ENCODE measurements around the gene SLC8A3.

SLC8A3 gene

DNA sequence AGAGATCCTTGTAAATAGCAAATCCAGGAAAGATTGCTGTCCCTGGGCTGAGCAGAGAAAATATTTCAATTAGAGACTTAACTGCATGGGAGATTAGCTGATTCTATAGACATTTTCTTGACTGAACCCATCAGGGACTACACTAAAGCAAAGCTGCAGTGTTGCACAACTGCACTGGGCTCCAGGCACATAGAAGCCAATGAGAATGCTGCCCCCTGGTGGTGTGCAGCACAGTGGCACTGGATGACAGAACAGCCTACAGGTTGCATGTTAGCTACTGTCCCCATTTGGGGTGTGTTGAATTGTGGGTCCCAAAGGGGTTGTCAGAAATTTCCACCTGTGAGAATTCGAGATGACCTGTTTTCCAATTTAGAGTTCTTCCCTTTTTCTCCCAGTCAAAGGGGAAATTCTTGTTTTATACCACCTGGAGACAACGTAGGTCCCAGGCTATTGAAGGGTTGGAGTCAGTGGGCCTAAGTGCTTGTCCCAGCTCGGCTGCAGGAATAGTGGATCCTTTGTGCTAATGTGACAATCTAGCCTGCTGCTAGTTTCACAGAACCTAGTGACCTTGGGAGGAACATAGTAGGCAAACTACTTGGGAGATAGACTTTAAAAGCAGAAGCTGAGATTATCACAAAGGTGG lies 114.7 kb downstream of the SLC8A3 start:
- peak; percentile 8 to 39 for DNase-seq (ENCODE audit: extremely low read depth in 1 of 2, low read depth in 1 of 2)

DNA sequence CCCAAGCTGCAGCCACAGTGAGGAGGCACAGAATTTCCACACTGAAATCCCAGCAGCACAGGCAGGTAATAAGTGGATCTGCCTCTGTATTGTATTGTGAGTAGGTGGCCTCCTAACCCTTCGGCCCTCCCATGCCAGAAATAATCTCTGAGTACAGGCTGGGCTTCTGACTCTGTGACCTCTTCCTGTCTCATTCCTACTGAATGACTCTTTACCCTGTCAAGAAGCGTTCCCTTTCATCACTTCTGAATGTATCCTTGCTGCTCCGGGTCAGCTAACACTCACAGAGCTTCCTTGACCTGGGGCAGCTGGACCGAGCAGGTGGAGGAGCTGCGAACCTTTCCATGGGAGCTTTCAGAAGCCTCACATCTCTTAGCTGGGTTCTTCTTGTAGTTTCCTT lies 119.6 kb downstream of the SLC8A3 start:
- DNase-seq (ENCODE audit: extremely low read depth in 1 of 2, low read depth in 1 of 2) = no peak

DNA sequence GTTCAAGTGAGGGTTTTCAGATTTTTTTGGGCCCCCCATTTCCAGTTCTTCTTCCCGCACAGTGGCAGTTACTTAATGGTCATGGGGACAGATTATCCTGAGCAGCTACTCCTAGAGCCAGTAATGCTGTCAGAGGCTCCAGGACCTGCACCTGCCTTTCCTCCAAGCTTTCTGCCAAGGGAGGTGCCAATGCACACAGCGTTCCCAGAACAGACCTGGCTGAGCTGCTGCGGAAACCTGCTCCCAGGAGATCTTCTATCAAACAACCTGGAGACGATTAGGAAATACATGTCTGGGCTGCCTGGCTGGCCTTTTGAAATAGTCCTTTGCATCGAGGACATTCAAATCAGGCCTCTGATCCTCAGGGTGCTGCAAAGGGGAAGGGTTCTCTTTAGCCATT lies 120.9 kb downstream of the SLC8A3 start:
- no peak for DNase-seq (ENCODE audit: extremely low read depth in 1 of 2, low read depth in 1 of 2)

DNA sequence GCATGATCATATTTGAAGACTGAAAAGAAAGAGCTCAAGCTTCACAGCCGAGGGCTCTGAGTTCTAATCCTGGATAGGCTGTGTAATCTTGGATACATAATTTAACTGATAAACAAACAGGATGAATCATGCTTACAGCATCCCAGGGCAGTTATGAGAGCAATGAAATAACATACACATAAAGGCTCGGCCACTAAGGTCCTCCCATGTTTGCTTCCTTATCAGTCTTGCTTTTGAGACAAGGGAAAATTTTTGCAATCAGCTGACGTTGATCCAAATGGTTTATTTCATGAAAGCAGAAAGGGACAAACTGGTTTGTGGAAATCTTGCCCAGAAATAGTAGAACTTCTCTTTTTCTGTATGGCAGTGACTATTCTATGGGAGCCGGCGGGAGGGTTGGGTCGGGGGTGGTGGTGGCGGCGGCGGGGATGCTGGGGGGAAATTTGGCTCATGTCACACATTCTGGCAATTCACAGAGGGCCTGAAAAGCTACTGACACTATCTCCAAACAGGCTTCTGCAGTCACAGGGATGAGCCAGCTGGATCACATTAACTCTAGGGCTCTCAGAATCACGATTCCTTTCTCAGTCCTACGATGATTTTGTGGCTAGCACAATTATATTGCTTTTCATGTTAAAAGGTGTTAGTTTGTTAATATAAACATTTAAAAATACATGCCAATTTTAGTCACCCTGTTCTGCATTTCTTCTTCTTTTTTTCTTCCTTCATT lies 124.5 kb downstream of the SLC8A3 start:
- DNase-seq (ENCODE audit: extremely low read depth in 1 of 2, low read depth in 1 of 2) = no peak

DNA sequence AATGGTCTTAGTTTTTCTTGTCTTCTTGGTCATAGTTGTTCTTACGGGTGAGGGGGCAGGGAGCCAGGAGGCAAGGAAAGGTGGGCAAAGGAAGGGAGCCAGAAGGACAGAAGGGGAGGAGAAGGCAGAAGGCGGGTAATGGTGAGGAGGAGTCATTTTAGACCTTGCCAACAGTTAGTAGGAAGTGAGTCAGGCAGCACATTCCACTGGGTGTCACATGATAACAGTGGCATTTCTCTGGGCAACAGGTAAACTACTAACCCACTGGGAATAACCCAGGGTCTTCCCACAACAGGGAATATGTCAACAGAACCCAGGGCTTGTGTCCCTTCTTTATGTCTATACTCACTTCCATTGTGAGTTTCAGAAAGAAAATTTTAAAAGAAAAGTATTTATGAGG lies 127.6 kb downstream of the SLC8A3 start:
- no peak for DNase-seq (ENCODE audit: extremely low read depth in 1 of 2, low read depth in 1 of 2)

DNA sequence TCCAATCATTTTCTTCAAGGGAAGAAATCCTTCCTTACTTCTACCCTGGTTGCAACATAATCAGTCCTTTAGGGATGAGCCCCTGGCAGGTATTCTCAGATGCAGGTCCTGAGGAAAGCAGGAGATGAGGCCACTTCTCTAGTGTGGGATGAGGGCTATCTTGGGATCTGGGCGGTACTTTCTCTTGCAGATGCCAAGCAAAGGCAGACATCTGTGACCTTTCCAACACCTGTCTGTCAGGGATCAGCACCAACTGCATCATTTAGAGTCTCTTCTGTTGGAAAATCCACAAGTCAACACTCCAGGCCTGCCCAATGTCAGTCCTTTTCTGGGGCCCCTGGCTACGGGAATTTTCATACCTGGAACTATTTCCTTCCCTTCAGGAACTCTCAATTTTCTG lies 129.2 kb downstream of the SLC8A3 start:
- no peak for DNase-seq (ENCODE audit: extremely low read depth in 1 of 2, low read depth in 1 of 2)

DNA sequence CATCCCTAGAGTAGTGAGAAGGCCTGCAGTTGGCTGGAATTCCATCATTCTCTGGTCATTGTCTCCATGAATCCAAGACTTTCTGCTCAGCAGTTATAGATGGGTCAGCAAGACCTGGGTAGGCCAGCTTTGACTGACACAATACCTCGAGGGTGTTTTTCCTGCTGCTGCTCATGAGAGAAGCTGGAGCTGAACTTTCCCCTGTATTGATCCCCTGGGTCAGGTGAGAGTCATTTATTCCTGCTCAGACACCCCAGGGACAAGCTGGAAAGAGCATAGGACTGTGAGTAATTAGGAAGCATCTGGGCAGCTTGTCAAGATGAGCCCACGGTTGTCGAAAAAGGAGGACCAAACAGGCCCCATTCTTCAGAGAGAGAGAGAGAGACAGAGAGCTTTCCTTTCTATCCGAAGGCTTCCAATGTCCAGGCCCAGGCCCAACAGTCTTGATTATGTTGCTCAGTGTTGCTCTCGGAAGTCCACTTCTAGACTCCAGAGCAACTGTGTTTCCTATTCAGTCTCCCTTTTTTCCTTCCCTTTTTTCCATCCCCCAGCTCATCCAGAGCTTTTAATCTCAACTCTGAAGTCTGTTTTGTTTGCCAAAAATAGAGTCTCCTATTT lies 131.1 kb downstream of the SLC8A3 start:
- DNase-seq (ENCODE audit: extremely low read depth in 1 of 2, low read depth in 1 of 2) = no peak

DNA sequence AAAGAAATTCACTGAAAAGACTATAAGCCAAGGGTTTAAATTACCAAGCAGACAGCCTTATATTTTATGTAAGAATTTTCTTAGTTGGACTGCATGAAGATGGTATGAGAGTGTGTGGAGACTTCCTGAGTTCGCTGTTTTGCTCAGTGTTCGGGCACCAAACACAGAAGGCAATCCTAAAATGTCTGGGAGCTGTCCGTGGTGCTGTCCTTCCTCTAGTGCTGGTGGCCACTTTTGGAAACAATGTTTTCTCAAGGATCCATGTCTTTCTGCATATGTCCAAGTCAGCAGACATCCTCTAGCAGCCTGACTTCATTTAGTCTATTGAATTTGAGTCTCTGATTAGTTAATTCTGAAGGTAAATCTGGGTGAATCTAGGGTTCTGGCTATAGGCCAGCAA lies 135.8 kb downstream of the SLC8A3 start:
- DNase-seq (ENCODE audit: extremely low read depth in 1 of 2, low read depth in 1 of 2) = no peak

DNA sequence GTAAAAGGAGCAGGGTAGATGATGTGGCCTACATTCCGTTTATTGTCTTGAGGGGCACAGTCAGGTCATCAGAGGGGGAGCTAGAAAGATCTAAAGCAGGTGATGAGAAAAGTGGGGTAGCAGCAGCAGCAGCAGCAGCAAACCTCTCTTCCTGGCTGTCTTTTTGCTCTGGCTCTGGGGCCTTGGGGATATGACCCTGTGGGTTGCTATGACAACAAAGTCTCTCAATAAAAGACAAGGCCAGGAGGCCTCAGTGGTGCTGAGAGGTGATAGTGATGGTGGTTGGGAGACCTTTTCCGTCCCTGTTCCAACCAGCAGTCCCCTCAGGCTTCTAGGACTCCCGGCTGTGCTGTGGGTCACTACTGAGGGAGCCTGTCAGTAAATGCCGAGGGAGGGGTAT lies 138.6 kb downstream of the SLC8A3 start:
- DNase-seq (ENCODE audit: extremely low read depth in 1 of 2, low read depth in 1 of 2) = no peak

DNA sequence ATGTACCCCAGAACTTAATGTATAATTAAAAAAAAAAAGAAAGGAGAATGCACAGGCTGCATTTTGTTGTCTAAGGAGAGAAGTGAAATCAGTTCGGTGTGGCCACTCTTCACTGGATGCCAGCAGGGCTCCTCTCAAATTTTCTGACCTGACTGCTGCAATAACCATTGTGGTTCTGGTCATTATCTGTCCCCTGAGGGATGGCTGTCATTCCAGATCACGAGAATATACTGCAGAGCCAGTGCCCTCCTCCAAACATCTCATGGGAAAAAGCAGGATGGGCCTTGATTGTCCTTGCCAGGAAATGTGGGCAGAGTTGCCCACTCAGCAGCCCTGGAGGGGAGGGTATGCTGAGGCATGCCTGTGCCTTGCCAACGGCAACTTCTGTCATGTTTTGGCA lies 139.1 kb downstream of the SLC8A3 start:
- no peak for DNase-seq (ENCODE audit: extremely low read depth in 1 of 2, low read depth in 1 of 2)

DNA sequence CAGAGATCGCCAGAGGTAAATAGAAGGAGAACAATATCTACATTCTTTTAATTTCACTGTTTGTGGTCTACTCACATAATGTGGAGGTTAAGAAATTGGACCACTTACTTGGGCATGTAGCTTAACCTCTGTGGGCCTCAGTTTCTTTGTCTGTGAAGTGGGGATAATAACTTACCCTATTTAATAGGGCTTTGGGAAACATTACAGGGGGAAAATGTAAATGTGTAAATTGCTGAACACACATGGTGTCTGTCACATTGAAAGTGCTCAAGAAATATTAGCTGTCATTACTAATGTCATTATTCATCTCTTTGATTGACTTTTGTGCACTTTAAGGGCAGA lies 140.5 kb downstream of the SLC8A3 start:
- no peak for DNase-seq (ENCODE audit: extremely low read depth in 1 of 2, low read depth in 1 of 2)

DNA sequence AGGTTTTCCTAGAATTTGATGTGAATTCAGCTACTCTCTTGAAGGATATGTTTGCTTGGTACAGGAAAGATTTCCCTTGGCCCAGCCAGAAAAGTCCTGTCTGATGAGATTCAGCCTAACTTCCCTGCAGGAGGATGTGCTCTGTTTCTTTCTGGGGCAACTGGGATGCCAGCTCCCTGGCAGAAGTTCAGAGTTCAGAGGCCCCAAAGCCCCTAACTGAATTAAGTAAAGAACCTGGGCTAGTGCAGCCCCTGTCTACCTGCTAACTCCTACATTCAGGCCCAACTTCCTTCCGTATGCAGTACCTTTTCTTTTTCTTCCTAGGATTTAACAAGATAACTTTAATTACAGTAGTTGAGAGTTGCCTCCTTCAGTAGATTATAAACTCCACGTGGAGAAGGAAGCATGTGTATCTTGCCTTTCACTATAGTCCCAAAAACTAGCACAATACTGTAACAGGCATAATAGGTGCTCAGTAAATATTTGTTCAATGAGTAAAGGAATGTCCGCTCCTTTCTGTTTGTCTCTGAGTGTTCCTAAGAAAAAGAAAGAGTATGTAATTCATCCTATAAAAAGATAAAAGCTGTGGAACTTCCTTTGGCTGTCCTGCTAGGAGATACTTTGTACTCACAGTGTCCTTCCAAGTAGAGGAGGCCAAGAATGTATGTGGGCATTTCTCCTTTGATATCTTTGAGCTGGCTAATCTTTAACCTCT lies 141.0 kb downstream of the SLC8A3 start:
- no peak for DNase-seq (ENCODE audit: extremely low read depth in 1 of 2, low read depth in 1 of 2)

DNA sequence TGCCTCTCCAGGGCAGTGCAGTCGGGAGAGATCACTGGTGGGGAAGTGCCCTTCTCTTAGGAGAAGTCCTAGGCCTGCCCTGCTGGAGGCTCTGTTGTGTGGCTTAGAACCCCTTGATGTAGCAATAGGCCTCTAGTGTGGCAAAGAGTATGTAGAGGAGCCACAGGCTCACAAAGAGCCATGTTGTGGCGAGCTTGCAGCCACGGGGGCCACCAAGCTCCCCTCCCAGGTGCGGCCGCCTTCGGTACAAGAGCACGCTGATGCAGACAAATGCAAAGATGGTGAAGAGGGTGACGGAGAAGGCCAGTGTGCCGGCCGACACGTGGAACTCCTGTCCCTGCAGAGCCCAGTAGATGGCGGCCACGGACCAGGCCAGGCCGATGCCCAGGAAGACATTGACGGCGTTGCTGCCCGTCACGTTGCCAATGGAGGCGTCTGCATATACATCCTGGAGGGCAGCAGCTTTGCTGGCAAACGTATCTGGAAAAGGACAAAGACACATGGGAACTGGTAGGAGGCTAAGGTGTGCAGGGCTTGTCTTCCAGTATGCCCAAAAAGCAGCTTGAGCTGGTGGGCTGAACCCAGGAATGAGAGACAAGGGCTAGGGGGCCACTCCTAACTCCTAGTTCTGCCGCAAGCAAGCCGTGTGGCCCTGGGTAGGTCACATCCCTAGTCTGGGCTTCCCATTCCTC lies 142.8 kb downstream of the SLC8A3 start:
- no peak for DNase-seq (ENCODE audit: extremely low read depth in 1 of 2, low read depth in 1 of 2)

DNA sequence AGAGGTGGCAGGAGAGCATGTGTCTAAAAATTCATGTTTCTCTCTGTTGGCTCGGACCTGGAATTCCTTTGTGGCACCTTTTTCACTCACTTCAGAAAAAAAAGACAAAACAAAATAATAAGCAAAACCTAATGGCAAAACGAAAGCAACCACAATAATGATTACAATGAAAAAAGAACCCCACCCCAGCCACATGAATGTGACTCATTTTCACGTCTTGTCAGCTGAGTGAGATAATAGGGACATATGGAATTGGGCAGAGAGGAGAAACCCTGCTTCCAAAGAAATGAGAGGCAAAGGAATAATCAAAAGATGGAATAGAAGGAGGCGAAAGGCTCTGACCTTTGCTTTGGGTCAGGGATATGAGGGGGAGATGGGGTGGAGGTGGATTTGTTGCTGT lies 143.4 kb downstream of the SLC8A3 start:
- DNase-seq (ENCODE audit: extremely low read depth in 1 of 2, low read depth in 1 of 2) = no peak

DNA sequence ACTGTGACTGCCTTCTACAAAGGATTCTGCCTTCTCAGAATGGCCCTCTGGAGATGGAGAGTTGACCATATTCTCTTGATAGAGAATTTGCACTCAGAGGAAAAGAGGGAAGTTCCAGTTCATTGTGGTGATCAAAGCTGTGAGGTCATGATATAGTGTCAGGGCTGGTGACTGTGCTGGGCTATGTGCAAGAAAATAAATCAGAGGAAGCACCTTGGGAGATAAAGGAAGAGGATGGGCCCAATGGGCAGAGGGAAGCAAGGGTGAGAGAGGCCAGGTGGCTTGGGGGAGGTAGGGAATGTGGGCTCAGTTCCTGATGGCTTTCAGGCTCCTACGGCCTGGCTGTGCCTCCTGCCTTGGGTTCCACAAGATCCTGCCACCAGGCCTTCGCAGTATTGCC lies 145.8 kb downstream of the SLC8A3 start:
- no peak for DNase-seq (ENCODE audit: extremely low read depth in 1 of 2, low read depth in 1 of 2)

DNA sequence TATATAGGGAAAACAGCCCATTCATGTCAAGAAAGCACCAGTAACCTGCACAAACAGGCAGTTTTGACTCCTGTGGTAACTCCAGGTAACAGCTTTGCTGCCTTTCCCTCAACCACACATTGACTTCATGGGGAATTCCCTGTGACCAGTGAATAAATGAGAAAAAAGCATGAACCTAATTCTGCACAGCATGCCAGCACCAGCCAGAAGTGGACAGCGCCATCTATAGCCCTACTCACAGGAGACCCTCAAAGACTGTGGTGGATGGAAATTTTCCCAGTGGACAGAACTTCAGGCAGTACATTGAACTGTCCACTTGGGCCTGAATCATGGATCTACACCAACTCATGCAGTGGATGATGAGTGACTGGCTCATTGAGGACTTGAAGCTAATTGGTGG lies 152.1 kb downstream of the SLC8A3 start:
- DNase-seq (ENCODE audit: extremely low read depth in 1 of 2, low read depth in 1 of 2) = no peak

DNA sequence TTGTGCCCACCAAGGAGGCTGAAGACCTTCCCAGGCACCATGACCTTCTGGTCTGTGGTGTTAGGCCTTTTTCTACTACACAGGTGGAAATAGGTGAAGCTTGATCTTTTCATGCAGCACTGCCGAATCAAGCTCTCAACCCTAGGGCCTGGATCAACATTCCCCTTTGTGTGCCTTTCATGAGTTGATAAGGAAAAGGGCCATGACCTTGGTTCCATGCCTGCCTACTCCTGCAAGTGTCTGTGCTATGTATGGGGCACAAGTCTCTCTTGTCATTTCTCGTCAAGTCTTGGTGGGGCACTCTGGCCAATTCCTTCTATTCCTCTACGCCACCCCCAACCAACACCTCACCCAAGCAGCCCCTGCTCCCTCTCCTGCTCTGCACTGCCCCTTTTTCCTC lies 154.5 kb downstream of the SLC8A3 start:
- no peak for DNase-seq (ENCODE audit: extremely low read depth in 1 of 2, low read depth in 1 of 2)

DNA sequence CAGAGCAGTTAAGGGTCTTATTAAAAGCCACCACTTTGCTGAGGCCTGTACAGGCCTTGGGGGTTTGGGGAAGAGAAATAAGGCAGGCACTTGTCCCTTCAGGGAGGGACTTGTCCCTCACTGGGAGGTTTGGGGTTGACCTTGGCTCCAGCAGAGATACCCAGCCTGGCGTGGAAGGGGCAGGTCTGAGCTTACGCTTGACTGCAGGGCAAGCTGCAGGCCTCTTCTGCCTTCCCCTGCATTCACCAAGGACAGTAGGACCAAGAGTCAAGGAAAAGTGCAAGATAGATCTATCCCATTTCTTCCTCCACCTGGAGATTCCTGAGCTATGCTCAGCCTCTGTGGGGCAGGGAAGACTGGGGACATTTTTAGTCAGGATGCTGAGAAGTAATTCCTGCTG lies 155.2 kb downstream of the SLC8A3 start:
- no peak for DNase-seq (ENCODE audit: extremely low read depth in 1 of 2, low read depth in 1 of 2)

DNA sequence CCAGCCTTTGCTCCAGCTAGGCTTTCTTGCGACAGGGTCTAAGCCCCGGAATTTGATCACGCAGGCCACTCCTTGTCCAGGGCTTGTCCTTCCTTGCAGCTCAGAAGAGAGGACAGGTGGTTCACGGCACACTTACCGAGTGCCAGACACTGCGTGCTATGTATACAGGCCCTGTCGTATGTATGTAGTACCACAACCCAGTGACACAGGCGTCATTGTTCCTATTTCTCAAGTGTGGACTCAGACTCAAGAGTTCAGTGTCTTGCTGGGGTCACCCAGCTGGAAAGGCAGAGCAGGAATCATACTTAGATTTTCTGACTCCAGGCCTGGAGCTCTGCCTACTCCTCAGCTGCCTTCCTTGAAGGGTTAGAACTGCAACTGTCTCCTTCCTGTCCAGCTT lies 155.6 kb downstream of the SLC8A3 start:
- no peak for DNase-seq (ENCODE audit: extremely low read depth in 1 of 2, low read depth in 1 of 2)

DNA sequence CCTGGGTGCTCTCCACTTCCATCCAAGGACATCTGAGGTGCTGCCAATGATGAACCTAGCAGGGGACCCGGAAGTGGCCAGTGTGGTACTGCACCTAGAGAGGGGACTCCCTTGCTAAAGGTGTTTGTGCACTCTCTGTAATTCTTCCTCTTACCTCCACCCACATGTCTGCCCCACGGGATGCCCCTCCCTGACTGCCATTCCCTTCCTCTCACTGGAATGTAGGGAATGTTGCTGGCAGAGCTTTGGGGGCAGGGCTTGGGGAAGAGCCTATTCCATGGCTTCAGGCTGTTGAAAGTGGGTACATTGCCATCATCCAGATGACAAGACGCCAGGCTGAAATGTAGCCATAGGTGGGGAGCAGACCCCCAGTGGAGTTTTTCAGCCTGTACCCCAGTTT lies 156.3 kb downstream of the SLC8A3 start:
- DNase-seq (ENCODE audit: extremely low read depth in 1 of 2, low read depth in 1 of 2) = no peak

DNA sequence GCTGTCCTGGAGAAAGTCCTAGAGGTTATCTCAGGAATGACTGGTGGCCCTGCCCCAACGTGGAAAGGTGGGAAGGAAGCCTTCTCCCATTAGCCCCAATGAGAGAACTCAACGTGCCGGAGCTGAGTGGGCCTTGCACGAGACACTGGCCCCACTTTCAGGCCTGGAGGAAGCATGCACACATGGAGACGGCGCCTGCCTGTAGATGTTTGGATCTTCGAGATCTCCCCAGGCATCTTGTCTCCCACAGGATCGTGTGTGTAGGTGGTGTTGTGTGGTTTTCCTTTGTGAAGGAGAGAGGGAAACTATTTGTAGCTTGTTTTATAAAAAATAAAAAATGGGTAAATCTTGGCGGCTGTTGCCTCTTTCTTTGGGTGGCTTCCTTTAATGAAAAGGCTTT lies 156.7 kb downstream of the SLC8A3 start:
- no peak for DNase-seq (ENCODE audit: extremely low read depth in 1 of 2, low read depth in 1 of 2)
